CD4-positive, alpha-beta T cell treated with Interleukin-15 for 4 hours (primary cell): ENCODE results near the gene CCDC6.
"Not testable (repeated sequence)": the region's sequence is repeated elsewhere in the genome, so short reads cannot be mapped to it uniquely, and the experiment has no call there.

ENCODE experiments used
- DNase-seq: peaks from one replicate; pipeline ENCODE4 v3.0.0-alpha.2; 2020; ENCODE audit warnings: low spot score

The CCDC6 gene

DNA sequence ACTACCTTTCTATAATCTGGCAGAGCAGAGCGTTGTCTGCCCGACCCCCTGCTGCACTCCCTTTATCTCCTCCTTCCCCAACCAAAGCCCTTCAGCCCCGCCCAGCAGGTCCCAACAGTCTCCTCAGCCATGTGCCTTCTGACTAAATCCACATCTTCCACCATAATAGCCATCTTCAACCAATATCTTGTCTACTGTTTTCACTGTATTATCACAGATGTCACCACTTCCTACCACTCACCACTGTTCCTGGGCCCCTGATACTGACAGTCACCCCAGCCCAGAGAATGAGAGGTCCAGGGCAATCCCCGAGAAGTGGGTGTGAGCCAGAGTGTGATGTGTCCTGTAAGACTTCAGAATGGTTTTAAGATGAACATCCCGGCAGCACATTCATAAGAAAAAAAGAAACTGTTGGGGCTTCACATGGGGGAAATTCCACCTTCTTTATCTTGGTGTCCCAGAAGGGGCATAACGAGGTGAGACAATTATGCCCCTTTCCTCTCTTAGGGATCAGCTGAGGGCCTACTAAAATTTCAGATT is 25.3 kb downstream of the CCDC6 start:
- peak; percentile 46 for DNase-seq

DNA sequence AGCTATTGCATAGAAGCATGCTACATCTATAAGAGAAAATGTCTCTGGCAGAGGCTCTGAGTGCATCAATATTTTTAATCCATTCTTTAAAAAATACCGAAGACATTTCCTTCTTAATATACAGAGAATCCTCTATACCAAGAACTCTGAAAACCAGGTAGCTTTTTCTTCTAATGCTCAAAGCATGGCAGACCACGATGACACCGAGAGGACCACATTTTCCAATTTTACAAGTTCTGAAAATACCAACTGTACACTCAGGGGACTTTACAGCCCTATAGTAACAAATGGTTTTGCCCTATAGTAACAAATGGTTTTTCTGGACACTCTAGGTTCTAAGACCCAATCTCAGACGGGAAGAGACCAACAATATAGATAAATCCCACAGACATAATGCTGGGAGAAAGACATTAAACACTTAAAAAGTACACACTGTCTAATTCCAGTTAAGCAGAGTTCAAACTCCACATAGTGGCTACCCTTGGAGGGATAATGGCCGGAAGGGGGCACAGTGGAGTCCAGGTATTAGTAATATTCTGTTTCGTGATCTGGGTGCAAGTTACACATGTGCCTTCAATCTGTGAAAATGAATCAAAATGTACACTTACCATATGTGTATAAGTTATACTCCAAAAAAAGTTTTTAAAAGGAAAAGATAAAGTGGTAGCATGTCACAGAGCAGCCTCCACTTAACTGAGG is 26.2 kb downstream of the CCDC6 start:
- DNase-seq: no peak

DNA sequence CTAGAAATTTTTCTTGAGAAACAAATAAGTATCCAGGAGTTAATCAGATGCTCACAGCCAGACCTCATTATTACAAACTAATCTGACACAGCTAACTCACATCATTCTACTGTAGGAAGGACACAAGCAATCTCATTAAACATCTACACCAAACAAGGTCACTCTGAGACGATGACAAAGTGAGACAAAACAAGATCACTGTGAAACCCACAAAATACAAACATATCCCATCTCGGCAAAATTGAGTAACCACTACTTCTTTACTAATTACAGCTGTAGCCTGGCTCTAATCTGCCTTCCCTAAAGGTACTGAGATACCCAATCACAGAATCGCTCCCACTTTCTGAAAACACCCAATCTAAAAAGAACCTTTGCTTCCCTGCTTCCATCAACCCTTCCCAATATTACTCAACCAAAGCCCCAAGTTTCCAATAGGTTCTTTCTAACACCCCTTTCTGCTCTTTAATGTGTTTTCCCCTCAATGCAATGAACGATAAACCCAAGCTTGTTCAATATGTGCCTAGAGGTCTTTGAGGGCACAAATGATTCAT is 26.9 kb downstream of the CCDC6 start:
- no peak for DNase-seq

DNA sequence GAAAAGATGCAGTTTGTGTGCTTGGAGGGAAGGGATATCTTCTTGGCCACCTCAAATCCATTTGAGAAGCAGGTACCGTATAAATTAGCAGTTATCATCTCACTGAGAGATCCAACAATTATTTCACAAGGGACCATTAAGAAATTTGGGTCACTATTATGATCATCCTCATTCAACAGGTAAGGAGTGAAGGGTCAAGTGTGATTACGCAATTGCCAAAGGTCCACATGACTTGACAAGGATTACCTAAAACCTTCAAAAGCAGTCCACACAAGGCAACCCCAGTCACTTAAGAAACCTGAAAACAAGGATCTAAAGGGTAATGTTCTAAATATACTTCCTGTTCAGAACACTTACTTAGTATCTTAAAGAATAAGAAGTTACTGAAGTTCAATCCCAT is 27.4 kb downstream of the CCDC6 start:
- no peak for DNase-seq

DNA sequence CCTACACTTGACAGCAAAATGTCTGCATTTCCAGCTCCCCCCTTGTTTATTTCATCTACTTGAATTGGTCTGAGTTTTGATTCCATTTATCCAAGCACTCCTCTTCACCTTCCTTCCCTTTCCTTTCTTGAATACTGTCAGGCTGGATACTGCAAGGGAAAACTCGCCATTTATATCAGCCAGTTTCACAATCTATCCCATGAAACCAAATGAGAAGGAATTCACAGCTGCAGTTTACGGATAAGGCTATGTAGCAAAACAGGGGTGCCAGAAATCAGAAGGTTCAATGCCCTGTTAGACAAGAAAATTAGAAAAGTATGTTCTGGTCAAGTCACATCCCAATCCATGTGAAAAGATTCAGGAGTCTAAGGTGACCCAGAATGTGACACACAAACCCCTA is 28.1 kb downstream of the CCDC6 start:
- DNase-seq: no peak

DNA sequence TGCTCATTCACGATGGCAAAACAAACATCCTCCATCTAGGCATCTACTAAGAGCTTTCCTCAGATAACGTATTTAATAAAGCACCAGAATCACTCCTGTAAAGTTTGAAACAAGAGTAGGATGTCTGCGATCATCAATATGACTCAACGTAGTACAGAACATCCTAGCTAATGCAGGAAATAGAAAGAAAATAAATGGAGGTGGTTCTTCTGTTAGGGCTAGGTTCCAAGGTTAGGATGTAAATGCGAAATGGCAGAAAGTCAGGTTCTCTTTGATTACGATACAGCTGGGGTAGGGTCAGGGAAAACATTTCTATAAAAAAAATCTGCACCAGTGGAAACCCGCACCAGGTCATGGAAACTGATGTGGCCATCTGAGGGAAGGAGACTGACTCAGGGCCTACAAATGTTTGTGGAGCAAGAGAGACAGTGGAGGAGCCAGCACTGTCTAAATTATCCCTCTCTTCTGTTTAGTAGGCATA is 29.1 kb downstream of the CCDC6 start:
- no peak for DNase-seq

DNA sequence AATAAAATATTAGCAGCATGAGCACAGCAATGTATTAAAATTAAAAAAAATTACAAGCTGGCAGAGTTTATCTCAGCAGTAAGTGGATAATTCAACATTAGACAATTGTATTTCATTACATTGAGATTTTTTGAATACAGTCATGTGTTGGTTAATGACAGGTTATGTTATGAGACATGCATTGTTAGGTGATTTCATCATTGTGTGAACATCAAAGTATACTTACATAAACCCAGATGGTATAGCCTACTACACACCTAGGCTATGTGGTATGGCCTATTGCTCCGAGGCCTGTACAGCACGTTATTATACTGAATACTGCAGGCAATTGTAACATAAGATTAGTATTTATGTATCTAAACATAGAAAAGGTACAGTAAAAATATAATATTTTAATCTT is 29.7 kb downstream of the CCDC6 start:
- no peak for DNase-seq

DNA sequence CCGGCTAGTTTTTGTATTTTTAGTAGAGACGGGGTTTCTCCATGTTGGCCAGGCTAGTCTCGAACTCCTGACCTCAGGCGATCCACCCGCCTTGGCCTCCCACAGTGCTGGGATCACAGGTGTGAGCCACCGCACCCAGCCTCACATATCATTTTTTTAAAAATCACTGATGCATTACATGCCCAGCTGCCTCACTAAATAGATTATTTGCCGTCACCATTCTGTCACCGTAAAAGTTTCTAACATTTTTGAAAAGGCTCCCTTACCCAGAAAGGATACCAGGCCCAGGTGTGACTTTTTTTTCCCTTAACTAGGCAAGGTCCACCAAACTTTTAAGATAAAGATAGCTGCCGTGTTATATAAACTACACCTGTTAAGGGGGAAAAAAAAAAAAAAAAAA is 30.1 kb downstream of the CCDC6 start:
- not testable (repeated sequence) for DNase-seq

DNA sequence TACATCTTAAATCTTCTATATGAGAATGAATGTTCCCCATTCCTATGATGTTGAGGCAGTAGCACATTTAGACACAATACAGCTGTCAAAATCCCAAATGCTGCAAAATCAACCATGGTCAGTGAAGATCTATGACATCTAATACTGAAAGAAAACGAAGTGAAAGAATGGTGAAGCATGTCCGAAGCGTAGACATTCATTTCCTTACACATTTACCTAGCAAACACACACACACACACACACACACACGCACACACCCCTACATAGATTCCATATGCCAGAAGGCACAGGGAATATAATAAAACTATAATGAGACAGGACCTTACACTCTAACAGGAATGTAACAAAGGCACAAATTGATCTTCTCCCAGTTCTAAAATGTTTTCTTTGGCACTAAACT is 32.5 kb downstream of the CCDC6 start:
- DNase-seq: no peak

DNA sequence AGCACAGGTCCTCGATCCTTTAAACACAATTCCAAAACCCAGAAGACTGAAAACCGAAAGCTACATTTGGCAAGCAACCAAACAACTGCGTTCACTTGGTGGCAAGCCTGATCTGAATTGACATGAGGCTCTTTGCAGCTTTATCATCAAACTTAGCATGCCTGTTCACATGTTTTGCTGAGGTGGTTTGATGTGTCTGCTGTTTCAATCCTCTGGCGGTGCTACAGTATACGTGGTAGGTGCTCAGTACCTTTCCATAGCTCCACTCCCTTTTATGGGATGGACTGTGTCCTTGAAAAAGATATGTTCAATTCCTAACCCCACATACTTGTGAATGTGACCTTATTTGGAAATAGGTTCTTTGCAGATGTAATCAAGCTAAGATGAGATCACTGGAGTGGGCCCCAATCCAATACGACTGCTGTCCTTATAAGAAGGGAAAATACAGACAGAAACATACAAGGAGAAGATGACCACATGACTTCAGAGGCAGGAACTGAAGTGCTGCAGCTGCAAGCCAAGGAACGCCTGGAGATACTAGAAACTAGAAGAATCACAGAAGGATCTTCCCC is 33.4 kb downstream of the CCDC6 start:
- no peak for DNase-seq

DNA sequence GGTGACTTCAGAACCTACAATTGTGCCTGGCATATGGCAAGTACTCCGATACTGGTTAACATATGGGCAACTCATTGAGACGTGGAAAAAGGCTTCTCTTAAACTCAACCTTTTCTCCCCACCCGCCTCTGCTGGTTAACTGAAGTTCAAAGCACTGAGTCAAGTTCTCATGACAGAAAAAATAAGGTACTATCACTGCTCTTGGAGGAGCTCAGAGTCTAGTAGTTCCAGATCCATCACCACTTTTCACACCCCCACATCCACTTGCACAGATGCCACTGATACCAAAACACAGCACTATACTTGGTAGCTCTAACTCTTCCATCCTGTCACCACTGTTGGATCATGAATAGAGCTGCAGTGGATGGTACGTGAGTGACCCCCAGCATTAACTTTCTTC is 36.2 kb downstream of the CCDC6 start:
- no peak for DNase-seq

DNA sequence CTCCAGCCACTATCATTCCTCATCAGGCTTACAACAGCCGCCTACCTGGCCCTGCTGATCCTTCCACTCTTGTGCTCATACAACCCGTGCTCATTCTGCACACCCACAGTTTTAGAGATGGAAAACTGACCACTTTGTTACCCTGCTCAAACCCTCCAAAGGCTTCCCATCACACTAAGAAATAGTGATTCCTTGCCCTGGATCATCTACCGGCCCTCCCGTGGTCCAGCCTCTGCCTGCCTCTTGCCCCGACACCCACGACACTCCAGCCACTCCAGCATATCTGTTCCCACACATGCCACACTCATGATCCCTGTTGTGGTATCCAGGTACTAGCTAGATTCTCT is 36.8 kb downstream of the CCDC6 start:
- no peak for DNase-seq

DNA sequence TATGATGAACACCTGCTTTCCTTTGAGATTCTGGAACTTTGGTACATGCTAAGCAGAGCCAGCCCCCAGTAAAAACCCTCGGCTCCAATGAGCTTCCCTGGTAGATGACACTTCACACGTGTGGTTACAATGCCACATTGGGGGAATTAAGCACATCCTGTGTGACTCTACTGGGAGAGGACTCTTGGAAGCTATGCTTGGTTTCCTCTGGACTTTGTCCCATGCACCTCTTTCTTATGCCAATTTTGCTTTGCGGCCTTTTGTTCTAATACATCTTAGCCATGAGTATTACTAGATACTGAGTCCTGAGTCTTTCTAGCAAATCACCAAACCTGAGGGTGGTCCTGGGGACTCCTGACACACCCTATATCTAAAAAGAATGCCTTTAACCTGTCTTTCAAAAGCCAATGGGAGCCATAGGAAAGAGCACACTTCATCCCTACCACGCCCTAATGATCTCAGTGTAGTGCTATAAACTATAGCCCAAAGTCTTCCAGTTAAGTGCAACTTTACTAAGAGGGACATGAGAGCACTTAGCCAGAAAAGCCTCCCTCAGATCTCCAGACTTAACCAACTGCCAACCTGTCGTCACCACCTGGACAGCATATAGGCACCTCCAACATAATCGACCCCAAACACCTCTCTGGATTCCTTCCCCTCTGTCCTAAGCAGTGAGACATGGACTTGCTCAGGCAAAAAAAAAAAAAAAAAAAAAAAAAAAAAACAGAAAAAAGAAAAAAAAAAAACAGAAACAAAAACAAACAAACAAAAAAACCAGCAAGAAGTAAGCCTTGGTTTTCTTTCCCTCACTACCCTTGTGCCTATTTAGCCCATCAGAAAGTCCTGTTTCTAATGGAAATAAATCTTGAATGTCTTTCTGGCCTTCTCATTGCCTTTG is 37.4 kb downstream of the CCDC6 start:
- DNase-seq: no peak

DNA sequence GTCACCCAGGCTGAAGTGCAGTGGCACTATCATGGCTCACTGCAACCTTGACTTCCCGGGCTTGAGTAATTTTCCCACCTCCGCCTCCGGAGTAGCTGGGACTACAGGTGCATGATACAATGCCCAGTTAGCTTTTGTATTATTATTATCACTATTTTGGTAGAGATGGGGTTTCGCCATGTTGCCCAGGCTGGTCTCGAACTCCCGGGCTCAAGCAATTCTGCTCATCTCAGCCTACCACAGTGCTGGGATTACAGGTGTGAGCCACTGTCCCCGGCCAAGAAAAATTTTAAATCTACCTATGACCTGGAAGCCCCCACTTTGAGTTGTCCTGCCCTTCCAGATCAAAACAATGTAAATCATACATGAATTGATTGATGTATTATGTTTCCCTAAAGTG is 38.8 kb downstream of the CCDC6 start:
- no peak for DNase-seq

DNA sequence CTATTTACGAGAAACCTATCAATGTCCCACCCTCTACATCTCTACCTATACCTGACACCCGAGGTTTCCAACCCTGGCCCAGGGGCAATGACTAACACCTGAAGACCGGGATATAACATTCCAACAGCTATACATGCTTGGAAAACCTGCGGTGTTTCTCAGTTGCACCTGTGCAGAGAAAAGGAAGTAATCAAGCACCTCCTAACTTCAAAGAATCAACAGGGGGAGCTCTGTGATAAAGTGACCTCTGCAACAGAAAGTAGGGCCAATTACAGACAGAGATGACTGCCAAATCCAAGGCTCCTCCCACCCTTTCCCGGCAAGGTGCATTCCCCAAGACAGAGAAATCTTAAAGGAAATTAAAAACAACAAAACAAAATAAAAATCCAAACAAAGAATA is 41.3 kb downstream of the CCDC6 start:
- peak; percentile 45 for DNase-seq

DNA sequence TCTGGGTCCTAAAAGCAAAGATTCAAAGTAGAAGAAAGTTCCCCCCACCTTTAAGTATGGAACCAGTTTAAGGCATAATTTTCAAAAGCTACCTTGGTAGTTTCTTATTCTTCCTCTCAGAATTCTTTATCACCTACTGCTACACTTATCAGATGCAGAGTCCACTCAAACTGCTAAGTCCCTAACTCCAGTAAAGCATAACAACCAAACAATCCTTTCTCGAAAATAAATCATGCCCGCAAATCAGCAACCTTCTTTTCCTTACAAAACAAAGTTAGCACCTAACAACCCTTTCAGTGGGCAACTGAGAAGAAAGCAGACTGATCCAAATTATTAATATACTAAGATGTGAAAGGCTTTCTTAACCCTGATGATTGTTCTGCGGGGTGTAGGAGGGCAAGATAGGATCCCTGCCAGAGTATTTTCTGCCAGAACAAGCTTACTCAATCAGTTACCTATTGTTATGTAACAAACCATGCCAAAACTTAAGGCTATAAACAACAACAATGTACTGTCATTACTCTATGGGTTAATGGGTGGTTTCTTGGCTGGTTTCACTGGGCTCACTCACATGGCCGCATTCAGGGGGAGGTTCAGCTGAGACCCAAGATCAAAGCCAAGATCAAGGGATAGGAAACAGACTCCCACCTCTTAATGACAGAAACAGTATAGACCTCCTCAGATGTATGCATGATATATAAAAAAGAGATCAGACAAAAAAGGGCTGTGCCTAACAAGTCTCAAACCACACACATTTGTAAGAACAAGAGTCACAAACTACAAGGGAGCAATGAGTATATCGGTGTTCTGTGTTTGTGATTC is 42.0 kb downstream of the CCDC6 start:
- DNase-seq: no peak

DNA sequence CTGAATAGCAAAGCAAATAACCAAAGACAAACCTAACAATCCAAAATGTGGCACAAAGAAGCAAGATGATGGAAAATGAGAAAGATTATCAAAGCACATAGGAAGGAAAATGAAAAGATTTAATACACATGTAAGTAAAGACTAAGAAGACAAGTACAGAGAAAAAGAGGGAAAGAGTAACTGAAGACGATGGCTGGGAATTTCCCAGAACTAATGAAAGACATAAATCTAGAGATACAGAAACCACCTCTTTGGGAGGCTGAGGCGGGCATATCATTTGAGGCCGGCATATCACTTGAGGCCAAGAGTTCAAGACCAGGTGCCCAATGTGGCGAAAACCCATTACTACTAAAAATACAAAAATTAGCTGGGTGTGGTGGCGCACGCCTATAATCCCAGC is 46.8 kb downstream of the CCDC6 start:
- no peak for DNase-seq

DNA sequence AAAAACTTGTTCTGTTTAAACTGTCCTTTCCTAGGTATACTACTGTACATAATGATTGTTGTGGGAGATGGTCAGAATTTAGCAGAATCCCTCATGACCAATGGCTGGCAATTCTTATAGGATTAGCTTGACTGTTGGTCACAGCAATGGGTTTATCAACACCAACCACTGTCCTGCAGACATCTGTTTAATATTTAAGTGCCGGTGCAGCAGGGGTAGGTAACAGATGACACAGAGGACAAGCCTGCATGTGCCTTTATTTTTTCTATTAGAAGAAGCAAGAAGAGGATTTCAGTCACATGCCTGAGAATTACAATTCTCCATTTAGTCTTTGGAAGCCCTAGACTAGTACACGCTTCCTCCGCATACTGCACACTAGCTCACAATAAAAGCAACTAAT is 48.4 kb downstream of the CCDC6 start:
- no peak for DNase-seq

DNA sequence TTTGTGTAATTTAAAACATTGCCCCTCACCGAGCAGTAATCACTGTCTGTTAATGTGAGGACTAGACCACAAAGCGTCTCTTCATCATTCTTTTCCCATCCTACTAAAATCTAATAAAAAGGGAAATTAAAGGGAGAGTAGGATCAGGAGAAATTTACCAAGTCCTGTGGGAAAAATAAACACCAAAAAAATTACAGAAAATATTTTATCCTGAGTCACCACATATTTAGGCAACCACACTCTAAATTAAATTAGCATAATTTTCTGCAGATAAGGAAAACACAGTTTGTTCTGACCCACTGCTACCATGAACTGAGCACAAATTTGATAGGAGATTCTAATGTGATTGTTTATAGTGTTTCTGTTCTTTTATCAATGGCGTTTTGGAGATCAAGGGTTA is 49.3 kb downstream of the CCDC6 start:
- DNase-seq: no peak

DNA sequence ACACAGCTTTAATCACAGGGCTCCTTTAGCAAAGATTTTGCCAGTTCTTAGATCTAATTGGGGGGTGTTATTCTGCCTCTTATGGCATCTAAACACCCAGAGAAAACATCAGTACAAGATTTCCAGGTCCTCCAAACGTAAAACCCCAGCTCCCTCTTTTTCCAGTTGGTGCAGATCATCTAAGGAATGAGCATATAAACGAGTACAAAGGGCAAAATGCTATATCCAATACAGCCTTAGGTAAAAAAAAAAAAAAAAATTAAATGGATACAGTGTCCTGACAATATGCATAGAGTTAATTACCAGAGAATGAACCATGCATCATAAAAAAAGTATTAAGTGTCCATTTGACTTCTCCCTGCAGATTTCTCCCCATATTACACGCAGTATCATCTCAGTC is 50.3 kb downstream of the CCDC6 start:
- DNase-seq: no peak

DNA sequence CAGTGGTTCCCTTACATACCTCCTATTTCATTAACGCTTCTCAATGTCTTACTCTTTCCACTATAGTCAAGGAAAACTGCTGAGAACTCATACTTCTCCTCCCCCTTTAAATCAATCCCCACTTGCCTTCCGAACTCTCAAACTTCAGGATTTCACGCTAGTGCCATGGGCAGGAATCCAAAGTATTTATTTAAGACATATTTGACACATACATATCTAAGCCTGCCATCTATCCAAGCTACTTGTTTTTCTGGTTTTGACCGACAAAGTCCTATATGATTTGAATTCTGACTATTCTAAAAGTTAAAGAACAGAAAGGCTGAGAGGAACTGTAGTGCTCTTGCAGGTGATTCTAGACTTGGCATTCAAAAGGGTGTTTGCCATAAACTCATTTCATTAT is 51.8 kb downstream of the CCDC6 start:
- no peak for DNase-seq

DNA sequence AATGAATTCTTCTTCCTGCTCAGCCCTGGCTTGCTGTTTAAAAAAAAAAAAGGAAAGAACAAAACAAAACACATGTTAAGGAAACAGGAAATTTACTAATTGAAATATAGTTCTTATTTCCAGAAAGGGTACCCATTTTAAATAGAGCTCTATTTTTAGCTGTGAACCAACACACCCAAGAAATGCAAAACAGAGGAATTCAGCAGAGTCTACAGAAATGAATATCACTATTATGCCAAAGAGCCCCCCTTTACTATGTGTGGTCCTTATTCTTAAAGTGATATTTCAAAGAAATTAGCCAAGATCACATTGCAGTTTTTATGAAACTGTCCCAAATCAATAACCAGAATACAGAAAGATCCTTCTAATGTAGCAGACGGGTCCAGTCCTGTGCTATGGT is 53.7 kb downstream of the CCDC6 start:
- DNase-seq: no peak
